T-cell (primary cell): ENCODE results near the gene TMEM179B. TPM values are rescaled to one million over a fixed set of nuclear protein-coding genes. Genes with fewer than 3 reads are reported as not detected.

Source experiments
- ATAC-seq, 4 experiments: fragments of 200-7000 bp in 3 of 4; fragments of 150-1000 bp in 1 of 4; cut with Tn5 transposase; replicated peaks in 1 of 4; 1 replicate in 3 of 4; 2 replicates in 1 of 4; pipeline ENCODE4 v1.10.0; 2021; ENCODE audit warnings: moderate library complexity in 3 of 4, mild to moderate bottlenecking in 2 of 4, moderate number of reproducible peaks in 1 of 4
- CTCF ChIA-PET, 2 donors: fragments of 300-600 bp; sonication (Branson Sonifier 250); formaldehyde crosslinking; loops; one replicate each; lab custom pipeline; 2022; ENCODE audit warnings: antibody characterized with exemption in 2 of 2; lab: Charles Lee
- POLR2A ChIA-PET, 2 donors: fragments of 300-600 bp; sonication (Branson Sonifier 250); formaldehyde crosslinking; loops; one replicate each; lab custom pipeline; 2022; ENCODE audit warnings: antibody characterized with exemption in 2 of 2; lab: Charles Lee
- DNase-seq, 35 experiments: peaks; one replicate each; pipeline versions ENCODE4 v3.0.0 to v3.0.0-alpha.2; 2013 to 2023
- H3K27ac ChIP-seq: one replicate; pipeline ENCODE4 v1.5.1; 2013; ENCODE audit warnings: low read length
- H3K27me3 ChIP-seq, 2 experiments: replicated peaks in 1 of 2; 1 replicate in 1 of 2; 2 replicates in 1 of 2; pipeline versions ENCODE4 v1.6.1 to v1.7.0; 2013; ENCODE audit warnings: low read length in 1 of 2, mixed read lengths in 1 of 2; ENCODE audit not compliant: control insufficient read depth in 2 of 2, insufficient read depth in 2 of 2; ENCODE audit errors: extremely low read depth in 1 of 2
- H3K36me3 ChIP-seq, 2 donors: 1 replicate in 1 of 2; 2 replicates in 1 of 2; pipeline versions ENCODE4 v1.6.1 to v1.7.0; 2013; ENCODE audit warnings: low read length in 1 of 2; ENCODE audit not compliant: control insufficient read depth in 2 of 2, insufficient read depth in 1 of 2; ENCODE audit errors: extremely low read depth in 1 of 2
- H3K4me1 ChIP-seq, 2 experiments: 1 replicate in 1 of 2; 2 replicates in 1 of 2; pipeline versions ENCODE4 v1.6.1 to v1.7.0; 2013; ENCODE audit warnings: low read length in 2 of 2, mixed read lengths in 1 of 2; ENCODE audit not compliant: insufficient read depth in 2 of 2, control insufficient read depth in 1 of 2; ENCODE audit errors: extremely low read depth in 1 of 2
- H3K4me3 ChIP-seq, 2 donors: 1 replicate in 1 of 2; 2 replicates in 1 of 2; pipeline versions ENCODE4 v1.5.1 to v1.7.0; 2013; ENCODE audit warnings: mild to moderate bottlenecking in 2 of 2, low read length in 1 of 2, moderate library complexity in 1 of 2; ENCODE audit not compliant: control insufficient read depth in 1 of 2; ENCODE audit errors: extremely low read depth in 1 of 2
- H3K9me3 ChIP-seq: 2 replicates; pipeline ENCODE4 v1.7.0; 2013
- H3K27ac Mint-ChIP-seq, 2 donors: one replicate each; pipeline ENCODE4 v1.8.0; 2020 to 2021; ENCODE audit warnings: mild to moderate bottlenecking in 2 of 2, mixed read lengths in 2 of 2
- H3K27me3 Mint-ChIP-seq, 2 donors: one replicate each; pipeline ENCODE4 v1.8.0; 2021 to 2022; ENCODE audit warnings: mixed read lengths in 2 of 2
- H3K36me3 Mint-ChIP-seq: one replicate; pipeline ENCODE4 v1.8.0; 2021; ENCODE audit warnings: mixed read lengths
- H3K4me1 Mint-ChIP-seq, 3 donors: one replicate each; pipeline ENCODE4 v1.8.0; 2020 to 2022; ENCODE audit warnings: mixed read lengths in 3 of 3, mild to moderate bottlenecking in 1 of 3
- H3K4me3 Mint-ChIP-seq, 3 donors: one replicate each; pipeline ENCODE4 v1.8.0; 2020 to 2022; ENCODE audit warnings: mild to moderate bottlenecking in 3 of 3, mixed read lengths in 3 of 3, moderate library complexity in 3 of 3
- H3K9me3 Mint-ChIP-seq, 3 donors: one replicate each; pipeline ENCODE4 v1.8.0; 2020 to 2022; ENCODE audit warnings: mixed read lengths in 3 of 3
- WGBS: methylation state at CpG from one replicate; pipeline ENCODE4 v1.1.5; 2013; ENCODE audit warnings: missing lambda C conversion rate; ENCODE audit not compliant: insufficient coverage; 5-methylcytosine and 5-hydroxymethylcytosine counted together
- total RNA-seq, 35 experiments: library from RNA in 6 of 35; stranded (reverse) in 6 of 35; fragments of 120-200 nt in 1 of 35; gene quantifications; one replicate each; pipeline versions ENCODE4 v1.2.1 to v1.2.4 and lab custom pipeline; 2013 to 2026

Gene TMEM179B
- total RNA-seq, 5 donors from 2014 or later (not counting 1 experiment from before 2014, with no cell fraction given): 27.7 to 53.3 (median 46.5) TPM

DNA sequence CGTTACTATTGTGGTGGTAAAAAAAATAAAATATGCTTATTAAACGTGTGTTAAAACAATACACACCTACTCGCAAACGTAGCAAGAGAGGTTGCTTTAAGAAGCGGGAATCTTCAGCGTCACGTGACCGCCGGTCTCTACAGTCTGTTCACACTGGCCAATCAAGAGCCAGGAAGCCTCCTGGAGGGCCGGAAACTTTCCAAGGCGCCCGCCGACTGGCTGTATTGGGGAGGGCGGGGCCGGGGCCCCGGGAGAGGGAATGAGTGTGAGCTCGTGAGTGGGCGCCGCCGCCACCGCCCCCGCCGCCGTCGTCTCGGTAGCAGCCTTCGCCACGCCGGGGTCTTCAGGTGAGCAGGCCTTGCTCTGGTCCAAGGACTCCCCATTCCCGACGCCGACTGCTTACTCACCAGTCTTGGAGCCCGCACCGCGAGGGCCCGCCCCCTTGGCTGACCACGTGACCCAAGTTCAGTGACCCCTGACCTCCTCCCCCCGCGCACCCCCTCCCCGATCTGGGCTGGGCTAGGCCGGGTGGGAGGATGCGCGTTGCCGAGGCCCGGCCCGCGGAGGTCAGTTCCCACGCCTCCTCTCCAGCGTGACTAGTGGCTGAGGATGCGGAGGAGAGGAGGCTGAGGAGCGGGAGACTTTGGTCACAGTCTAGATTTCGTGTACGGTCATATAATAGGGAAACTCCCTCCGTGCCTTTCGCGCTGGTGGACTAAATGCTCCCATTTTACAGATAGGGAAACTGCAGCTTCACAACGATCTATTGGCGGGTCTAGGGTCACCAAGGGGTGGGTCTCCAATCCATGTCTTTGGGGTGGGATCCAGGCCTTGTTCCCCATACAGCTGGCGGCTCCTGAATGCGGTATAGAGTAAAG, 15.8 kb upstream of the TMEM179B start, which contains the start of gene TAF6L:
TSS of gene TAF6L (plus strand) at position 253 of the 878 bp plus-strand sequence. CDS start 4,388 bp downstream, outside the sequence.
- POLR2A ChIA-PET: interaction anchor here (0.5 to 1.0 kb wide), 9 partner anchors 15 to 166 kb away, joined by 3 to 11 read pairs (median 4); no protein-coding TSS in a partner anchor
- Histone ChIP-seq H3K27ac (peak within 1 kb of the TSS; percentile 77), H3K4me3 (peak within 1 kb of the TSS; percentile 67 to 82), H3K27me3 (no peaks in the 10 kb centered on the region), H3K4me1 (peaks cover 8 to 26% of the 10 kb centered on the region in 2 experiments), H3K9me3 (no peaks in the 10 kb centered on the region), H3K36me3 (peaks cover 4 to 23% of the 10 kb centered on the region in 2 donors)
- DNase-seq (peak; percentile 71 to 91 (median 82)), ATAC-seq (peak; percentile 85 to 89 (median 89))
- Mint-ChIP-seq H3K4me3 (peak within 1 kb of the TSS; percentile 88 to 94 (median 92)), H3K36me3 (peaks cover 11% of the 10 kb centered on the region), H3K4me1 (peaks cover 21 to 28% (median 27%) of the 10 kb centered on the region in 3 donors), H3K27me3 (no peaks in the 10 kb centered on the region), H3K27ac (peak within 1 kb of the TSS; percentile 94 to 95), H3K9me3 (no peaks in the 10 kb centered on the region)
- under 1% methylated on average over 30 of the region's 60 CpGs for WGBS
- CTCF ChIA-PET: interaction anchor here (0.5 to 2.6 kb wide), 9 partner anchors 10 to 110 kb away, joined by 3 to 9 read pairs (median 4); partner anchors contain the start of genes POLR2G (in 2 of the 2), TMEM223 (in 1 of the 2) and ZBTB3 (in 1 of the 2)

DNA sequence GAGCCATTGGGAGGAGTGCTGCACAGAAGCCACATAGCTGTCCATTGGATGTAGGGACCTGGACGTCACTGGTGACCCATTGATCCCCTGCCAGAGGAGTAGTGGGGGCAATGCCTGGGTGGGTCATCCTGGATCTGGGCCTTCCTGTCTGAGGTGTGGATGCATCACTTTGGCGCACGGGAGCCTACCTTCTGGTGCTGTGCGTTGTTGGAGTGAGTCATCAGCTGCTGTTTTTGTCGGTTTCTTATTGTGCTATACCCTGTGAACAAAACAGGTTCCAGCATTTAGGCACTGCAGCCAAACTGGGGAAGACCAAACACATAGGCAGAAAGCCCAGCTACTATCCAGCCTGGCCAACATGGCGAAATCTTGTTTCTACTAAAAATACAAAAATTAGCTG, 12.8 kb upstream of the TMEM179B start:
- CTCF ChIA-PET: interaction anchor here (0.6 to 1.1 kb wide), 5 partner anchors 12 to 194 kb away, joined by 3 to 9 read pairs (median 5); no protein-coding TSS in a partner anchor
- Histone ChIP-seq H3K4me1 (peaks cover 8 to 35% of the 10 kb centered on the region in 2 experiments), H3K9me3 (no peaks in the 10 kb centered on the region), H3K27me3 (no peaks in the 10 kb centered on the region), H3K27ac (no peak overlapping the region), H3K36me3 (peaks cover 12 to 20% of the 10 kb centered on the region in 2 donors), H3K4me3 (no peak overlapping the region)
- ATAC-seq (no peak), DNase-seq (no peak)
- Mint-ChIP-seq H3K4me3 (no peak overlapping the region), H3K9me3 (no peaks in the 10 kb centered on the region), H3K4me1 (peaks cover 24 to 33% (median 27%) of the 10 kb centered on the region in 3 donors), H3K27ac (no peak overlapping the region), H3K36me3 (peaks cover 20% of the 10 kb centered on the region), H3K27me3 (no peaks in the 10 kb centered on the region)
- POLR2A ChIA-PET: interaction anchor here in 1 of 2 donors (0.7 kb wide), 1 partner anchor 33 kb away, joined by 8 read pairs; no protein-coding TSS in a partner anchor
- WGBS: 92% methylated on average over 4 of the region's 6 CpGs

DNA sequence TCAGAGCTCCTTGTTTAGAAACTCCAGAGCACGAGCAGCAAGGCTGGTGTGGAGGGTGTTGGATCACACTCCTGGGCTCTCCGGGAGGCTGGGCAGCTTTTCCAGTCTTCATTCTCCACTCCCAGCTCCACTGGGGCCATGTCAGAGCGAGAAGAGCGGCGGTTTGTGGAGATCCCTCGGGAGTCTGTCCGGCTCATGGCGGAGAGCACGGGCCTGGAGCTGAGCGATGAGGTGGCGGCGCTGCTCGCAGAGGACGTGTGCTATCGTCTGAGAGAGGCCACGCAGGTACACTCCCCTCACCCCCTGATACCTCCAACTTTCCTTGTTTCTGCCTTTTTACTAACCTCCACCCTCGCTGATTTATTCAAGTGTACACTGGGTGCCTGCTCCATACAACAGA, 11.6 kb upstream of the TMEM179B start:
- ChIA-PET POLR2A (interaction anchor here (0.5 to 0.7 kb wide), 5 partner anchors 19 to 184 kb away, joined by 3 to 8 read pairs (median 3); partner anchors contain the start of gene TUT1 (in 1 of the 2)), CTCF (interaction anchor here (0.5 to 0.7 kb wide), 3 partner anchors 45 to 91 kb away, joined by 3 to 4 read pairs (median 3); no protein-coding TSS in a partner anchor)
- Histone ChIP-seq H3K4me3 (no peak overlapping the region), H3K9me3 (no peaks in the 10 kb centered on the region), H3K27me3 (no peaks in the 10 kb centered on the region), H3K27ac (no peak overlapping the region), H3K36me3 (peaks cover 12 to 20% of the 10 kb centered on the region in 2 donors), H3K4me1 (peaks cover 5 to 24% of the 10 kb centered on the region in 2 experiments)
- H3K4me3 Mint-ChIP-seq: no peak overlapping the region
- 98% methylated on average over 11 of the region's 17 CpGs for WGBS
- no peak for ATAC-seq
- H3K4me1 Mint-ChIP-seq: peaks cover 13 to 21% (median 16%) of the 10 kb centered on the region in 3 donors
- no peaks in the 10 kb centered on the region for H3K9me3 Mint-ChIP-seq
- H3K27me3 Mint-ChIP-seq: no peaks in the 10 kb centered on the region
- peaks cover 20% of the 10 kb centered on the region for H3K36me3 Mint-ChIP-seq
- no peak overlapping the region for H3K27ac Mint-ChIP-seq
- DNase-seq: no peak

DNA sequence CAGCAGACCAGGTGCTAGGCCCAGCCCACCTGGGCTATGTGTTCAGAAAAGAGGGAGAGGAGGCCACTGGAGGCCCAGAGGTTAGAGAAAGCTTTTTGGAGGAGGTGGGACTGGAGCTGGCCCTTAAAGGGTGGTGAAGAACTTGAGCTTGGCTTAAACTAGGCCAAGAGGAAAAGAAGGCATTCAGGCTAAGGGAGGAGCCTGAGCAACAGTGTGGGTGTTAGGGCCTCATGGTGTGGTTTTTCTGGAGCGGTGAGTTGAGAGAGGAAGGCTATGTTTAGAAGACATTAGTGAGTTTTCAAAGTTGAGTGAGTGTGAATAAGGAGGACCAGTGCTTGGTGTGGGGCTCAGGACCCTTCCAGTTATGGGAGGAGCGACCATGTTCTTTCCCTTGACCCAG, 9.8 kb upstream of the TMEM179B start:
- Histone ChIP-seq H3K9me3 (no peaks in the 10 kb centered on the region), H3K27me3 (no peaks in the 10 kb centered on the region), H3K36me3 (peaks cover 16 to 24% of the 10 kb centered on the region in 2 donors), H3K4me3 (no peak overlapping the region), H3K27ac (no peak overlapping the region), H3K4me1 (peaks cover 0 to 12% of the 10 kb centered on the region in 2 experiments)
- H3K27ac Mint-ChIP-seq: peak overlapping the region; percentile 3 to 68
- no peaks in the 10 kb centered on the region for H3K27me3 Mint-ChIP-seq
- peak in 1 of 4 experiments; percentile 19 for ATAC-seq
- peaks cover 20% of the 10 kb centered on the region for H3K36me3 Mint-ChIP-seq
- peaks cover 0 to 10% (median 5%) of the 10 kb centered on the region in 3 donors for H3K4me1 Mint-ChIP-seq
- H3K9me3 Mint-ChIP-seq: no peaks in the 10 kb centered on the region
- ChIA-PET CTCF (no interaction called here), POLR2A (no interaction called here)
- WGBS: 53% methylated on average over 2 of the region's 2 CpGs
- H3K4me3 Mint-ChIP-seq: no peak overlapping the region
- DNase-seq: no peak

DNA sequence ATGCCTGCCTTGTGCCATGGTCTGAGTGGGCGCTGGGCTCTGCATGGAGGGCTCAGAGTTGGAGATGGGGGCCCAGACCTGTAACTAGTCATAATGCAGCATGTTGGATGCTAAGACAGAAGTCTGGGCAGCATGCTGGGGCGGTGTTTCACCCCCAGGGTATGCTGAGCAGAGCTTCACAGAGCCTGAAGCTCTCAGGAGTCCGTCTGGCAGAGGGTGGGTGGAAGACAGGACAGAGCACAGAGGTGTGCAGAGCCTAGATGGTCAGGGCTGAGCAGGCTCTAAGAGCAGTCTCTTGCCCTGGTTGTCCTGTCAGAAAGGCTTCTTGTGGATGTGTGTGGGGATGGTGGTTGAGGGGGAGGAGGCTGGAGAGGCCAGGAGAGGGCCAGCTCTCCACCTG, 8.8 kb upstream of the TMEM179B start:
- ChIA-PET POLR2A (no interaction called here), CTCF (no interaction called here)
- Mint-ChIP-seq H3K27me3 (no peaks in the 10 kb centered on the region), H3K4me1 (peaks cover 0 to 10% (median 5%) of the 10 kb centered on the region in 3 donors), H3K36me3 (peaks cover 27% of the 10 kb centered on the region), H3K27ac (peak overlapping the region in 1 of 2 donors; percentile 45), H3K4me3 (no peak overlapping the region), H3K9me3 (no peaks in the 10 kb centered on the region)
- Histone ChIP-seq H3K4me1 (peaks cover 0 to 9% of the 10 kb centered on the region in 2 experiments), H3K36me3 (peaks cover 22 to 29% of the 10 kb centered on the region in 2 donors), H3K27ac (no peak overlapping the region), H3K4me3 (no peak overlapping the region), H3K27me3 (no peaks in the 10 kb centered on the region), H3K9me3 (no peaks in the 10 kb centered on the region)
- ATAC-seq: no peak
- no peak for DNase-seq
- 90% methylated on average over 2 of the region's 3 CpGs for WGBS

DNA sequence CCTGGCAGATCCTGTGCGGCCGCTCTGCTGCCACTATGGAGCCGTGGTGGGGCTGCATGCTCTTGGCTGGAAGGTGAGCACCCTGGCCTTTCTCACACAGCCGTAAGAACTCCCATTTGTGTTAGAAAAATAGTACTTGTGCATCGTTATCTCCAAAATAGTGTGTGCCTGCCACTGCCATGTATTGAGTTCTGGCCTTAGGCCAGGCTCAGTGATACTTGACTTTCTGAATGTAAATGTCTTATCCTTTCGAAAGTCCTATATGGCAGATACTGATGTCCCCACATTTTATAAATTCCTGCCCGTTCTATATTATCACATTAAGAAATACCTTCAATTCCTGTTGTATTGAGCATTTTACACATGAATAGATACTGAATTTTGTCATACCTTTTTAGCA, 4.4 kb upstream of the TMEM179B start:
- Mint-ChIP-seq H3K4me3 (no peak overlapping the region), H3K4me1 (peaks cover under 1 to 14% (median 11%) of the 10 kb centered on the region in 3 donors), H3K36me3 (peaks cover 16% of the 10 kb centered on the region), H3K9me3 (no peaks in the 10 kb centered on the region), H3K27me3 (no peaks in the 10 kb centered on the region), H3K27ac (peak overlapping the region in 1 of 2 donors; percentile 6)
- no peak overlapping the region for H3K27ac ChIP-seq
- H3K36me3 ChIP-seq: peaks cover 11 to 17% of the 10 kb centered on the region in 2 donors
- H3K4me3 ChIP-seq: no peak overlapping the region
- WGBS: 100% methylated on average over 4 of the region's 7 CpGs
- H3K9me3 ChIP-seq: no peaks in the 10 kb centered on the region
- ATAC-seq (no peak), DNase-seq (no peak)
- POLR2A ChIA-PET: no interaction called here
- CTCF ChIA-PET: no interaction called here
- no peaks in the 10 kb centered on the region for H3K27me3 ChIP-seq
- H3K4me1 ChIP-seq: peaks cover 7 to 12% of the 10 kb centered on the region in 2 experiments
